K562 (cell line): ENCODE data around the gene CARD8. TPM values are rescaled to one million over a fixed set of nuclear protein-coding genes. Genes with fewer than 3 reads are reported as not detected.

Experiments
- GTF2A2 ChIP-seq: IDR thresholded peaks from 2 replicates; pipeline ENCODE4 v1.6.1; 2016; ENCODE audit warnings: mild to moderate bottlenecking, missing genetic modification characterization, missing compliant biosample characterization
- JUN ChIP-seq, 2 experiments: sonication (generic) in 1 of 2; formaldehyde crosslinking in 1 of 2; IDR thresholded peaks; 2 replicates each; pipeline versions ENCODE4 v1.6.1 to v1.8.0; 2012 to 2022; ENCODE audit warnings: borderline replicate concordance in 2 of 2, mild to moderate bottlenecking in 2 of 2, improper control_type of control experiment in 1 of 2, low read depth in 1 of 2, low read length in 1 of 2, missing genetic modification reagents in 1 of 2
- KHSRP ChIP-seq: fragments of 450-650 bp; IDR thresholded peaks from 2 replicates; pipeline ENCODE4 v1.6.1; 2017
- MAZ ChIP-seq, 2 experiments: fragments of 450-650 bp in 1 of 2; sonication (generic) in 1 of 2; formaldehyde crosslinking; IDR thresholded peaks in 1 of 2; conservative IDR thresholded peaks in 1 of 2; 2 replicates each; pipeline versions ENCODE4 v1.4.0 to v1.5.0; 2020; ENCODE audit warnings: mild to moderate bottlenecking in 1 of 2, missing genetic modification reagents in 1 of 2
- MCM7 ChIP-seq, 2 experiments: fragments of 450-650 bp; IDR thresholded peaks; 2 replicates each; pipeline ENCODE4 v1.6.1; 2016 to 2018
- TAF15 ChIP-seq: fragments of 200-400 bp; formaldehyde crosslinking; IDR thresholded peaks from 2 replicates; pipeline ENCODE4 v1.6.1; 2017; ENCODE audit warnings: mild to moderate bottlenecking, low read depth, low read length, moderate library complexity
- TCF7L2 ChIP-seq: fragments of 150-350 bp; IDR thresholded peaks from 2 replicates; pipeline ENCODE4 v1.6.1; 2016; ENCODE audit warnings: low read depth, mild to moderate bottlenecking, low read length, moderate library complexity
- ZNF121 ChIP-seq: sonication (generic); formaldehyde crosslinking; conservative IDR thresholded peaks from 2 replicates; pipeline ENCODE4 v1.8.0; 2022; ENCODE audit warnings: missing genetic modification reagents
- ZNF174 ChIP-seq: fragments of 250-450 bp; sonication (Bioruptor Pico); IDR thresholded peaks from 2 replicates; pipeline ENCODE4 v1.4.0; 2020; ENCODE audit warnings: mild to moderate bottlenecking
- ZNF445 ChIP-seq: fragments of 250-450 bp; sonication (Bioruptor Pico); IDR thresholded peaks from 2 replicates; pipeline ENCODE4 v1.4.0; 2020; ENCODE audit warnings: low read depth, mild to moderate bottlenecking, moderate library complexity
- ZNF77 ChIP-seq: fragments of 250-450 bp; sonication (Bioruptor Pico); IDR thresholded peaks from 2 replicates; pipeline ENCODE4 v1.5.0; 2020
- polyA plus RNA-seq, 8 experiments: library from polyadenylated mRNA; depleted of rRNA in 4 of 8; stranded (reverse) in 5 of 8; unstranded in 3 of 8; fragments of >200 nt; fragmentation: Nextera tagmentation in 2 of 8; fragmentation: Illumina TruSeq in 1 of 8; extraction: Ambion mirVana in 2 of 8; extraction: Trizol in 1 of 8; gene quantifications; 2 replicates each; pipeline versions ENCODE4 v1.2.1 to v1.2.3, GENCODE V29; 2011 to 2014; ENCODE audit warnings: inconsistent platforms in 1 of 8, missing spikeins in 1 of 8
- total RNA-seq, 7 experiments: library from RNA; depleted of rRNA in 6 of 7; stranded (reverse); fragments of >200 nt in 6 of 7; fragmentation: Illumina TruSeq in 2 of 7; extraction: Trizol in 2 of 7; gene quantifications; 2 replicates each; pipeline versions ENCODE4 v1.2.1 to v1.2.3, GENCODE V29; 2011 to 2021; ENCODE audit warnings: low replicate concordance in 1 of 7
- TF ChIP-seq, protein P1 (sequence below): sonication (generic); formaldehyde crosslinking; IDR thresholded peaks from 2 replicates; pipeline ENCODE4 v1.8.0; 2022; ENCODE audit warnings: missing genetic modification reagents, mild to moderate bottlenecking, borderline replicate concordance
- TF ChIP-seq, protein P2 (sequence below): fragments of 200-800 bp; sonication (Bioruptor generic); IDR thresholded peaks from 2 replicates; pipeline ENCODE4 v1.6.1; 2017; ENCODE audit warnings: missing genetic modification characterization, missing compliant biosample characterization
- TF ChIP-seq, protein P3 (sequence below): sonication (generic); formaldehyde crosslinking; IDR thresholded peaks from 2 replicates; pipeline ENCODE4 v1.8.1; 2023; ENCODE audit warnings: mild to moderate bottlenecking, missing genetic modification reagents
- TF ChIP-seq, protein P4 (sequence below): IDR thresholded peaks from 3 replicates; pipeline ENCODE4 v1.6.1; 2011; ENCODE audit warnings: borderline replicate concordance, mild to moderate bottlenecking; ENCODE audit not compliant: insufficient read length, insufficient read depth
- TF ChIP-seq, protein P5 (sequence below): sonication (generic); formaldehyde crosslinking; IDR thresholded peaks from 2 replicates; pipeline ENCODE4 v1.8.0; 2022; ENCODE audit warnings: mild to moderate bottlenecking, missing genetic modification reagents, borderline replicate concordance

The CARD8 gene
- total and polyA plus RNA-seq, 9 of the 15 experiments (the other 6 are each of a cell fraction or from before 2014, with no cell fraction given), result 11.5 to 26.4 (median 20.8) TPM

DNA sequence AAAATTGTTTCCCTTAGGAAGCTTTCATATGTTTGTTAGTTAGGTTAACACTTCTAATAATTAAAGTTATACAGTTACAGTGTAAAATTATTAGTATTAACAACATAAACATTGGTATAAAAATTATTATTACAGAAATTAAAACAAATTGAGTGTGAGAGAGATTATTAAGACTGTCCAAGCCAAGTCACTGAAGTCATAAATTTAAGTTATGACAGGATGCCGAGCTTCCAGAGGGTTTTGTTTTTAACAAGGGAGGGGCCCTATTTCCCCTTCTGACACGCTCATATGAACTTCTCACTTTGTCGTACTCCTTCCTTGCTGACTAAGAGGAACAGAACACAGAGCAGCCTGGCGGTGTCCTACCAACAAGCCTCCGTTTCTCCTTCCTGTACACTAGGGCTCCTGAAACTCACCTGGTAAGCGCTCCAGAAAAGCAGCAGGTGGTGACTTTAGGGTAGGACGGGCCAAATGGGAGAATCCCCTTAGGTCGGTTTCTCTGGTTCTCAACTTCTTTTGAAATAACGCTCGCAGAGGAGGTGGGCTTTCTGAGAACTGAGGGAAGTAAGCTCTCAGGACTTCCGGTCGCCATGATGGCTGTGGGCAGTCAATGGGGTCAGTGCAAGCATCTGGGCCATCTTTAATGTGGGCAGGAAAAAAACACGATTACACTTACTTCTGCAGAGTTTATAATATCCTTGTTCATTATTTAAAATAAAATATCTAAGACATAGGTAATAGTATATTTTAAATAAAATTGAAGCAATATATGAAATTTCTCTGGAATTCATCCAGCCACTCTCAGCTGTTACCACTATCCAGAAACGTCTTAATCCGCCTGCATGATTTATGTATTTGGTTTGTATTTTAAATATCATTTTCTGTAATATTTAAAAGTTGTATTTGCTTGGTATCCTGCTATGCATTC lies at the start of gene CARD8 (continued):
- TF ChIP-seq, protein P1, sequence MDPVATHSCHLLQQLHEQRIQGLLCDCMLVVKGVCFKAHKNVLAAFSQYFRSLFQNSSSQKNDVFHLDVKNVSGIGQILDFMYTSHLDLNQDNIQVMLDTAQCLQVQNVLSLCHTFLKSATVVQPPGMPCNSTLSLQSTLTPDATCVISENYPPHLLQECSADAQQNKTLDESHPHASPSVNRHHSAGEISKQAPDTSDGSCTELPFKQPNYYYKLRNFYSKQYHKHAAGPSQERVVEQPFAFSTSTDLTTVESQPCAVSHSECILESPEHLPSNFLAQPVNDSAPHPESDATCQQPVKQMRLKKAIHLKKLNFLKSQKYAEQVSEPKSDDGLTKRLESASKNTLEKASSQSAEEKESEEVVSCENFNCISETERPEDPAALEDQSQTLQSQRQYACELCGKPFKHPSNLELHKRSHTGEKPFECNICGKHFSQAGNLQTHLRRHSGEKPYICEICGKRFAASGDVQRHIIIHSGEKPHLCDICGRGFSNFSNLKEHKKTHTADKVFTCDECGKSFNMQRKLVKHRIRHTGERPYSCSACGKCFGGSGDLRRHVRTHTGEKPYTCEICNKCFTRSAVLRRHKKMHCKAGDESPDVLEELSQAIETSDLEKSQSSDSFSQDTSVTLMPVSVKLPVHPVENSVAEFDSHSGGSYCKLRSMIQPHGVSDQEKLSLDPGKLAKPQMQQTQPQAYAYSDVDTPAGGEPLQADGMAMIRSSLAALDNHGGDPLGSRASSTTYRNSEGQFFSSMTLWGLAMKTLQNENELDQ, result no peak
- TF ChIP-seq JUN (IDR thresholded peaks at IDR 0.05; ENCODE audit: borderline replicate concordance, low read depth, low read length) (no peak), JUN (CRISPR knock-in tag; IDR thresholded peaks at IDR 0.05; ENCODE audit: borderline replicate concordance) (no peak), TCF7L2 (no peak), ZNF121 (no peak), TAF15 (no peak), GTF2A2 (tag) (no peak), ZNF445 (CRISPR knock-in tag) (no peak), KHSRP (no peak), ZNF174 (CRISPR knock-in tag) (no peak), ZNF77 (CRISPR knock-in tag) (no peak), MCM7 (IDR thresholded peaks at IDR 0.05) (no peak), MAZ (CRISPR knock-in tag; conservative IDR thresholded peaks at IDR 0.05 in 1 of 2, IDR thresholded peaks at IDR 0.05 in 1 of 2) (peak; percentile 56 to 77; a peak in 3 of 4 replicates)
- TF ChIP-seq, protein P2, sequence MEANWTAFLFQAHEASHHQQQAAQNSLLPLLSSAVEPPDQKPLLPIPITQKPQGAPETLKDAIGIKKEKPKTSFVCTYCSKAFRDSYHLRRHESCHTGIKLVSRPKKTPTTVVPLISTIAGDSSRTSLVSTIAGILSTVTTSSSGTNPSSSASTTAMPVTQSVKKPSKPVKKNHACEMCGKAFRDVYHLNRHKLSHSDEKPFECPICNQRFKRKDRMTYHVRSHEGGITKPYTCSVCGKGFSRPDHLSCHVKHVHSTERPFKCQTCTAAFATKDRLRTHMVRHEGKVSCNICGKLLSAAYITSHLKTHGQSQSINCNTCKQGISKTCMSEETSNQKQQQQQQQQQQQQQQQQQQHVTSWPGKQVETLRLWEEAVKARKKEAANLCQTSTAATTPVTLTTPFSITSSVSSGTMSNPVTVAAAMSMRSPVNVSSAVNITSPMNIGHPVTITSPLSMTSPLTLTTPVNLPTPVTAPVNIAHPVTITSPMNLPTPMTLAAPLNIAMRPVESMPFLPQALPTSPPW, result peak; percentile 87
- TF ChIP-seq, protein P3, sequence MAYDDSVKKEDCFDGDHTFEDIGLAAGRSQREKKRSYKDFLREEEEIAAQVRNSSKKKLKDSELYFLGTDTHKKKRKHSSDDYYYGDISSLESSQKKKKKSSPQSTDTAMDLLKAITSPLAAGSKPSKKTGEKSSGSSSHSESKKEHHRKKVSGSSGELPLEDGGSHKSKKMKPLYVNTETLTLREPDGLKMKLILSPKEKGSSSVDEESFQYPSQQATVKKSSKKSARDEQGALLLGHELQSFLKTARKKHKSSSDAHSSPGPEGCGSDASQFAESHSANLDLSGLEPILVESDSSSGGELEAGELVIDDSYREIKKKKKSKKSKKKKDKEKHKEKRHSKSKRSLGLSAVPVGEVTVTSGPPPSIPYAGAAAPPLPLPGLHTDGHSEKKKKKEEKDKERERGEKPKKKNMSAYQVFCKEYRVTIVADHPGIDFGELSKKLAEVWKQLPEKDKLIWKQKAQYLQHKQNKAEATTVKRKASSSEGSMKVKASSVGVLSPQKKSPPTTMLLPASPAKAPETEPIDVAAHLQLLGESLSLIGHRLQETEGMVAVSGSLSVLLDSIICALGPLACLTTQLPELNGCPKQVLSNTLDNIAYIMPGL, result no peak
- TF ChIP-seq, protein P4, sequence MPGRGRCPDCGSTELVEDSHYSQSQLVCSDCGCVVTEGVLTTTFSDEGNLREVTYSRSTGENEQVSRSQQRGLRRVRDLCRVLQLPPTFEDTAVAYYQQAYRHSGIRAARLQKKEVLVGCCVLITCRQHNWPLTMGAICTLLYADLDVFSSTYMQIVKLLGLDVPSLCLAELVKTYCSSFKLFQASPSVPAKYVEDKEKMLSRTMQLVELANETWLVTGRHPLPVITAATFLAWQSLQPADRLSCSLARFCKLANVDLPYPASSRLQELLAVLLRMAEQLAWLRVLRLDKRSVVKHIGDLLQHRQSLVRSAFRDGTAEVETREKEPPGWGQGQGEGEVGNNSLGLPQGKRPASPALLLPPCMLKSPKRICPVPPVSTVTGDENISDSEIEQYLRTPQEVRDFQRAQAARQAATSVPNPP, result no peak
- TF ChIP-seq, protein P5, sequence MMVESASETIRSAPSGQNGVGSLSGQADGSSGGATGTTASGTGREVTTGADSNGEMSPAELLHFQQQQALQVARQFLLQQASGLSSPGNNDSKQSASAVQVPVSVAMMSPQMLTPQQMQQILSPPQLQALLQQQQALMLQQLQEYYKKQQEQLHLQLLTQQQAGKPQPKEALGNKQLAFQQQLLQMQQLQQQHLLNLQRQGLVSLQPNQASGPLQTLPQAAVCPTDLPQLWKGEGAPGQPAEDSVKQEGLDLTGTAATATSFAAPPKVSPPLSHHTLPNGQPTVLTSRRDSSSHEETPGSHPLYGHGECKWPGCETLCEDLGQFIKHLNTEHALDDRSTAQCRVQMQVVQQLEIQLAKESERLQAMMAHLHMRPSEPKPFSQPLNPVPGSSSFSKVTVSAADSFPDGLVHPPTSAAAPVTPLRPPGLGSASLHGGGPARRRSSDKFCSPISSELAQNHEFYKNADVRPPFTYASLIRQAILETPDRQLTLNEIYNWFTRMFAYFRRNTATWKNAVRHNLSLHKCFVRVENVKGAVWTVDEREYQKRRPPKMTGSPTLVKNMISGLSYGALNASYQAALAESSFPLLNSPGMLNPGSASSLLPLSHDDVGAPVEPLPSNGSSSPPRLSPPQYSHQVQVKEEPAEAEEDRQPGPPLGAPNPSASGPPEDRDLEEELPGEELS, result 0 out of 2 replicates have a peak, but pooled peaks have one; percentile 28
